Activated CD4-positive, alpha-beta T cell treated with anti-CD3 and anti-CD28 coated beads for 36 hours (primary cell): Measurements from ENCODE around the gene RUSF1. TPM values are rescaled to one million over a fixed set of nuclear protein-coding genes. Genes with fewer than 3 reads are reported as not detected.
"Not testable (repeated sequence)": the region's sequence is repeated elsewhere in the genome, so short reads cannot be mapped to it uniquely, and the experiment has no call there.

Source experiments
- ATAC-seq: fragments of 200-7000 bp; cut with Tn5 transposase; one replicate; pipeline ENCODE4 v1.10.0; 2021; ENCODE audit warnings: mild to moderate bottlenecking, moderate library complexity
- CTCF ChIA-PET: fragments of 350-600 bp; sonication (Branson Sonifier 250); formaldehyde crosslinking; loops from one replicate; lab custom pipeline; 2021; ENCODE audit warnings: antibody characterized with exemption; lab: Charles Lee
- POLR2A ChIA-PET: fragments of 350-600 bp; sonication (Branson Sonifier 250); formaldehyde crosslinking; loops from one replicate; lab custom pipeline; 2021; ENCODE audit warnings: antibody characterized with exemption, inconsistent platforms; lab: Charles Lee
- DNase-seq: peaks from one replicate; pipeline ENCODE4 v3.0.0-alpha.2; 2020
- H3K27ac Mint-ChIP-seq: one replicate; pipeline ENCODE4 v1.8.0; 2021; ENCODE audit warnings: mixed read lengths
- H3K27me3 Mint-ChIP-seq: one replicate; pipeline ENCODE4 v1.8.0; 2021; ENCODE audit warnings: mixed read lengths
- H3K36me3 Mint-ChIP-seq: one replicate; pipeline ENCODE4 v1.8.0; 2021; ENCODE audit warnings: low read depth, mixed read lengths
- H3K4me1 Mint-ChIP-seq: one replicate; pipeline ENCODE4 v1.8.0; 2021; ENCODE audit warnings: mixed read lengths
- H3K4me3 Mint-ChIP-seq: one replicate; pipeline ENCODE4 v1.8.0; 2021; ENCODE audit warnings: mild to moderate bottlenecking, moderate library complexity, mixed read lengths
- H3K9me3 Mint-ChIP-seq: one replicate; pipeline ENCODE4 v1.8.0; 2021; ENCODE audit warnings: low read depth, mixed read lengths
- intact Hi-C, 2 experiments: fragments of 100-400 bp; cut with DNase I in 1 of 2; cut with micrococcal nuclease in 1 of 2; formaldehyde crosslinking; loops; one replicate each; pipeline versions ENCODE4 v1.14.2 to v1.15.1; 2022 to 2024; cut with DNase I, micrococcal nuclease
- total RNA-seq, 2 experiments: library from RNA; stranded (reverse); gene quantifications; one replicate each; pipeline ENCODE4 v1.2.3, GENCODE V29; 2021

The RUSF1 gene
- total RNA-seq, 2 experiments from 2014 or later: 36.3 to 37.7 TPM

DNA sequence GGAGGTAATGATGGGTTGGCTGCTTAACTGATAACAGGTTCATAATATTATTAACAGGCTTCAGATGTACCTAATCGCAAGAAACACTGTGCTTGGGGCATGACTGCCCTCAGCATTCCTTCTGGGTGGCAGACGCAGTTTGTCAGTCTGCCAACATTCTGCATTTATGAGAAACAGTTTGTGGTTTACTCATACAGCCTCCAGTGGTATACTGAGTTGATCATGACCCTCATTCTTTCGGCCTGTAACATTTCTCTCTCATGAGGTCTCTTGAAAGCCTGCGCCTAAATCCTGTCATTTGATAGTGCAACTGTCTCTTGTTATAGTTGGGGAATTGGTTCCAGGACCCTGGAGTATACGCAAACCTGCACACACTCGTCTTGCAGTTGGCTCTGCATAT is 4.9 kb upstream of the RUSF1 start:
- no peak for ATAC-seq
- DNase-seq: no peak
- Mint-ChIP-seq H3K27ac (no peak overlapping the region), H3K4me3 (no peak overlapping the region), H3K36me3 (no peaks in the 10 kb centered on the region), H3K27me3 (peaks cover 2% of the 10 kb centered on the region), H3K4me1 (peaks cover 17% of the 10 kb centered on the region), H3K9me3 (peaks cover 5% of the 10 kb centered on the region)
- ChIA-PET POLR2A (no interaction called here), CTCF (no interaction called here)
- intact Hi-C loops: no loop called here

DNA sequence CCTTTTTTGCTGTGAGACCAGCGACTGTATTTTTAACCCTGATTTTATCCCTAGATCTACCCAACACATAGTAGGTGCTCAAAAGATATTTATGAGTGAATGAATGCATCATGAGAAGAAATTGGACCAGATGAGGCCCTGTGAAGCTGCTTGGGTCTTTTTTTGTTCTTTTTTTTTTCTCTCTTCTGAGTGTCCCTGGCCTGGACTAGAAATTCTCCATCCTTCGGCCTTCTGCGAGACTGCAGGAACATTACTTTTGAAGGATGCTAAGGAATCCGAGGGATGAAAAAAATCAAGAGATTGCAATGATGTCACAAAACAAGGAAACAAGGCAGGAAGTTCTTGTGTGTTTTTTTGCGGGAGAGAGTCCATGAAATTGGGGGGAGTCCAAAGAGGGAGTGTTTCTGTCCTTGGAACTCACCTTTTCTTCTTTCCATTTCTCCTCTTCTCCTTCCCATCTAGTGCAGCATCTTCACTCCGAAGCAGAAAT is 560 bp upstream of the RUSF1 start:
- peaks cover 47% of the 10 kb centered on the region for H3K4me1 Mint-ChIP-seq
- no peaks in the 10 kb centered on the region for H3K27me3 Mint-ChIP-seq
- H3K27ac Mint-ChIP-seq: peak overlapping the region; percentile 98
- H3K36me3 Mint-ChIP-seq: peaks cover 6% of the 10 kb centered on the region
- ChIA-PET CTCF (interaction anchor here (0.9 to 1.2 kb wide), 2 partner anchors 48 to 360 kb away, joined by 3 to 4 read pairs; no protein-coding TSS in a partner anchor), POLR2A (interaction anchor here (0.9 to 1.0 kb wide), 2 partner anchors 20 to 360 kb away, joined by 3 to 8 read pairs; no protein-coding TSS in a partner anchor)
- H3K9me3 Mint-ChIP-seq: no peaks in the 10 kb centered on the region
- intact Hi-C loops: loop anchor here (1.0 to 5.0 kb wide), 9 partner anchors 21 to 435 kb away; partner anchors contain the start of gene ARMC5 (in 2 of the 2)
- peak overlapping the region; percentile 88 for H3K4me3 Mint-ChIP-seq
- no peak for DNase-seq
- ATAC-seq: no peak

DNA sequence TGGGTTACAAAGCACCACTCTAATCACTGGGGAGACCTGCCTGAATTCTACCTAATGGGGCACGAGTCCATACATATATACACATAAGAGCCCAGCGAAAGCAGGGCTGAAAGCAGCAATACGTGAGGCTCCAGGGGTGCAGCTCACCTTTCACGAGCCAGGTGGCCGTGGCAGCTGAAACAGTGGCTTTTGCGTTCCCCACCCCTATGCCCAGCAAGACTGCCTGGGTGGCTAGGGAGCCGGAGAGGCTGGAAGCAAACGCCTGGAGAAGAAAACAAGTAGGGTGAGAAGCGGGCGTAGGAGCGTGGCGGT is 618 bp downstream of the RUSF1 start:
- H3K4me1 Mint-ChIP-seq: peaks cover 47% of the 10 kb centered on the region
- DNase-seq (no peak), ATAC-seq (no peak)
- peak overlapping the region; percentile 98 for H3K27ac Mint-ChIP-seq
- ChIA-PET CTCF (interaction anchor here (0.6 to 1.2 kb wide), 5 partner anchors 9 to 365 kb away, joined by 3 to 4 read pairs (median 3); no protein-coding TSS in a partner anchor), POLR2A (interaction anchor here (0.5 to 1.0 kb wide), 6 partner anchors 199 to 373 kb away, joined by 3 to 14 read pairs (median 3); partner anchors contain the start of gene ZNF267)
- peaks cover 6% of the 10 kb centered on the region for H3K36me3 Mint-ChIP-seq
- intact Hi-C loops: loop anchor here in 1 of 2 experiments (5.0 kb wide), 2 partner anchors 50 to 360 kb away; partner anchors contain the start of gene ARMC5
- H3K27me3 Mint-ChIP-seq: no peaks in the 10 kb centered on the region
- peak overlapping the region; percentile 88 for H3K4me3 Mint-ChIP-seq
- H3K9me3 Mint-ChIP-seq: no peaks in the 10 kb centered on the region

DNA sequence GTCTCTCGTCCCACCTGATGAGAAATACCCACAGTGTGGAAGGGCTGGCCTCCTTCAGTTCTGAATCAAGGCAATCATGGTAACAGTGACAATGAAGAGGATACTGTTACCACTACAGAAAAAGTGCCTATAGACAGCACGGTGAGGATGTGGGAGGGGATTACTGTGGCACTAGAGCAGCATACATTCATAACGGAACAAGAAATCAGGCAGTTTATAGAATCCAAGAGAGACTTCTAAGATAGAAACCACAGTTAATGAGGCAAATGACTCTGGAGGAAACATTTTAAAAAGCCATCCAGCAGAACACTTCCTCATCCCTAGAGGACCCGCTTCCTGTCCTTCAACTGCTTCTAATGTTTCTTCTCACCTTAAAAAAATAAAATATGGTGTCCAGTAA is 2.7 kb downstream of the RUSF1 start:
- DNase-seq: peak; percentile 62
- Mint-ChIP-seq H3K27ac (peak overlapping the region; percentile 59), H3K27me3 (no peaks in the 10 kb centered on the region), H3K9me3 (no peaks in the 10 kb centered on the region), H3K4me3 (no peak overlapping the region), H3K36me3 (peaks cover 6% of the 10 kb centered on the region), H3K4me1 (peaks cover 46% of the 10 kb centered on the region)
- intact Hi-C loops: loop anchor here (1.0 to 5.0 kb wide), 3 partner anchors 48 to 363 kb away; partner anchors contain the start of gene ARMC5 (in 1 of the 2)
- peak; percentile 82 for ATAC-seq
- ChIA-PET CTCF (interaction anchor here (1.2 kb wide), 1 partner anchor 9 kb away, joined by 3 read pairs; no protein-coding TSS in a partner anchor), POLR2A (no interaction called here)

DNA sequence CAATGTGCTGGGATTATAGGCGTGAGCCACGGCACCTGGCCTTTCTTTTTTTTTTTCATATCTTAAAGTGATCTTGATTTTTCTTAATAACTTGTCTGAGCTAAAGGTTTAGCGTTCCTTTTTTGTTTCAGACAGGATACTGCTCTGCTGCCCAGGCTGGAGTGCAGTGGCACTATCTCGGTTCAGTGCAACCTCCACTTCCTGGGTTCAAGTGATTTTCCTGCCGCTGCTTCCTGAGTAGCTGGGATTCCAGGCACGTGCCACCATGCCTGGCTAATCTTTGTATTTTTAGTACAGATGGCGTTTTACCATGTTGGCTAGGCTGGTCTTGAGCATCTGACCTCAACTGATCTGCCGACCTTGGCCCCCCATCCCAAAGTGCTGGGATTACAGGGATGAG is 4.0 kb downstream of the RUSF1 start:
- peaks cover 6% of the 10 kb centered on the region for H3K36me3 Mint-ChIP-seq
- no peak for ATAC-seq
- ChIA-PET POLR2A (no interaction called here), CTCF (interaction anchor here (0.6 kb wide), 1 partner anchor 638 kb away, joined by 3 read pairs; no protein-coding TSS in a partner anchor)
- no peak for DNase-seq
- H3K27ac Mint-ChIP-seq: peak overlapping the region; percentile 31
- H3K4me3 Mint-ChIP-seq: no peak overlapping the region
- H3K27me3 Mint-ChIP-seq: no peaks in the 10 kb centered on the region
- H3K9me3 Mint-ChIP-seq: no peaks in the 10 kb centered on the region
- intact Hi-C loops: no loop called here
- peaks cover 34% of the 10 kb centered on the region for H3K4me1 Mint-ChIP-seq

DNA sequence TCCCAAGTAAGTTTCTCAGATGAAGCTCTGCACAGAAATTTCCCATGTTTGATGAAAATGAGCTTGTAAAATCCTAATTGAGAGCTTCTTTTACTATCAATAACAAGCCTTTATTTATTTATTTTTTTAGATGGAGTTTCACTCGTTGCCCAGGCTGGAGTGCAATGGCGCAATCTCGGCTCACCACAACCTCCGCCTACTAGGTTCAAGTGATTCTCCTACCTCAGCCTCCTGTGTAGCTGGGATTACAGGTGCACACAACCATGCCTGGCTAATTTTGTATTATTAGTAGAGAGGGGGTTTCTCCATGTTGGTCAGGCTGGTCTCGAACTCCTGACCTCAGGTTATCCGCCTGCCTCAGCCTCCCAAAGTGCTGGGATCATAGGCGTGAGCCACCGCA is 4.6 kb downstream of the RUSF1 start:
- DNase-seq, intact Hi-C loops, H3K9me3 Mint-ChIP-seq, ATAC-seq, H3K4me3 Mint-ChIP-seq, H3K27ac Mint-ChIP-seq, H3K27me3 Mint-ChIP-seq: not testable (repeated sequence)
- POLR2A ChIA-PET: interaction anchor here (0.7 kb wide), 1 partner anchor 40 kb away, joined by 3 read pairs; no protein-coding TSS in a partner anchor
- Mint-ChIP-seq H3K36me3 (peaks cover 10% of the 10 kb centered on the region), H3K4me1 (peaks cover 30% of the 10 kb centered on the region)
- CTCF ChIA-PET: interaction anchor here (1.1 to 1.3 kb wide), 2 partner anchors 26 to 41 kb away, joined by 3 to 4 read pairs; no protein-coding TSS in a partner anchor

DNA sequence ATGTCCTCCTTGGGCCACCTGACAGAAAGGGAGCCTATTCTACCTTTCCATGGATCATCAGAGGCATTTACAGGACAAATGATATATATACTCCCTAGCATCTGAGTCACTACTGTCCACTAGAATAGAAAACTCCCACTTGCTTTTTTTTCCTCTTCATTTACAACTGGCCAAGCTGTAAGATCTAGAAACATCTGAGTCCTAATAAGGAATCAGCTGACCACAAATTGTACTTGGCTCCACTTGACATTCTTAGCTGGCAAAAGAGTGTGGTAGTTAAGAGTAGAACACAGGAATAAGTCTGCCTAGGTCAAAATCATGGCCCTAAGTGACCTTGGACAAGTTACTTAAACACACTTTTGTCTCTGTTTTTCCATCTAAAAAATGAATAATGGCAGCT is 5.2 kb downstream of the RUSF1 start:
- H3K4me3 Mint-ChIP-seq: no peak overlapping the region
- no peaks in the 10 kb centered on the region for H3K9me3 Mint-ChIP-seq
- DNase-seq (no peak), ATAC-seq (no peak)
- ChIA-PET CTCF (interaction anchor here (0.9 to 1.3 kb wide), 4 partner anchors 8 to 40 kb away, joined by 3 to 4 read pairs (median 4); no protein-coding TSS in a partner anchor), POLR2A (interaction anchor here (0.7 kb wide), 1 partner anchor 39 kb away, joined by 3 read pairs; no protein-coding TSS in a partner anchor)
- no peak overlapping the region for H3K27ac Mint-ChIP-seq
- peaks cover 30% of the 10 kb centered on the region for H3K4me1 Mint-ChIP-seq
- peaks cover 11% of the 10 kb centered on the region for H3K36me3 Mint-ChIP-seq
- intact Hi-C loops: no loop called here
- H3K27me3 Mint-ChIP-seq: no peaks in the 10 kb centered on the region

DNA sequence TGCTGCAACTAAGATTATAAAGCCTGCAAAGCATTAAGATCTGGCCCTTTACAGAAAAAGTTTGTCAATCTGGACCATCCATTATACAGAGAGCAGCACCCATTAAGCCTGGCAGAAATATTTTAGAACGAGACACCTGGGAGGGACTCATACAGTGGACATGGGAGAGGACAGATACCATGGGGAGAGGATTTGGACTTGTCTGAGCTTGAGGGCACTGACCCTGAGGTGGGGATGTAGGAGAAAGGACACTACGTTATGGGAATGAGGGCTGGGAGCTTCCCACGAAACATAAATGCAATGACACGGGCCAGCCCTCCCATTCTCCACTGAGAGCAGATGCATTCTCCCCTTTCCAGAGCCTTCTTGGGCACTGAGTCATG is 6.2 kb downstream of the RUSF1 start:
- ChIA-PET POLR2A (interaction anchor here (0.5 kb wide), 1 partner anchor 11 kb away, joined by 3 read pairs; no protein-coding TSS in a partner anchor), CTCF (interaction anchor here (0.9 to 1.3 kb wide), 4 partner anchors 9 to 42 kb away, joined by 3 to 4 read pairs (median 4); no protein-coding TSS in a partner anchor)
- DNase-seq (no peak), ATAC-seq (no peak)
- no peak overlapping the region for H3K27ac Mint-ChIP-seq
- peaks cover 24% of the 10 kb centered on the region for H3K4me1 Mint-ChIP-seq
- intact Hi-C loops: no loop called here
- no peak overlapping the region for H3K4me3 Mint-ChIP-seq
- no peaks in the 10 kb centered on the region for H3K27me3 Mint-ChIP-seq
- no peaks in the 10 kb centered on the region for H3K9me3 Mint-ChIP-seq
- H3K36me3 Mint-ChIP-seq: peaks cover 14% of the 10 kb centered on the region

DNA sequence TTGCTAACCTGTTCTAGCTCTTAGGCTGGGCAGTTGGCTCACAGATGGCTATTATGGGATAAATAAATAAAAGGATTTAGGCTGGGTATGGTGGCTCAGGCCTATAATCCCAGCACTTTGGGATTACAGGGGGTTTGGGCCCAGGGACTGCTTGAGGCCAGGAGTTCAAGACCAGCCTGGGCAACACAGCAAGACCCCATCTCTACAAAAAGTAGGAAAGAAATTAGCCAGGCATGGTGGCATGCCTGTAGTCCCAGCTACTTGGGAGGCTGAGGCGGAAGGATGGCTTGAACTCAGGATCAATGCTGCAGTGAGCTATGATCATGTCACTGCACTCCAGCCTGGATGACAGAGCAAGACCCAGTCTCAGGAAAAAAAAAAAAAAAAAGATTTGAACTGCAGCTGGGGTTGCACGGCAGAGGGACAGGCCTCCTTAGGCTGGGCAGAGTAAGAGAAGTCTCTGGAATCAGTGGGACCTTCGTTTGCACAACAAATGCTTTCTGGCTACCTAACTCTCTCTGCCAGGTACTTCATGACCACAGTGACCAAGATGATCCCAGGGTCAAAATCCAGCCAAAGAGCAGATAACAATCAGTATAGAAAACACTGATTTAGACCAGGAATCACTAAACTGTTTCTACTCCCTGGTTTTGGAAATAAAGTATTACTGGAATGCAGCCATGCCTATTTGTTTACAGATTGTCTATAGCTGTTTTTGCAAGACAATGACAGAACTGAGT is 6.8 kb downstream of the RUSF1 start:
- intact Hi-C loops: no loop called here
- POLR2A ChIA-PET: interaction anchor here (0.5 kb wide), 2 partner anchors 10 to 303 kb away, joined by 3 read pairs; no protein-coding TSS in a partner anchor
- no peaks in the 10 kb centered on the region for H3K9me3 Mint-ChIP-seq
- CTCF ChIA-PET: interaction anchor here (0.9 to 1.2 kb wide), 2 partner anchors 10 to 41 kb away, joined by 3 to 4 read pairs; no protein-coding TSS in a partner anchor
- peaks cover 19% of the 10 kb centered on the region for H3K4me1 Mint-ChIP-seq
- H3K4me3 Mint-ChIP-seq: no peak overlapping the region
- no peaks in the 10 kb centered on the region for H3K27me3 Mint-ChIP-seq
- DNase-seq: no peak
- H3K36me3 Mint-ChIP-seq: peaks cover 14% of the 10 kb centered on the region
- no peak for ATAC-seq
- no peak overlapping the region for H3K27ac Mint-ChIP-seq

DNA sequence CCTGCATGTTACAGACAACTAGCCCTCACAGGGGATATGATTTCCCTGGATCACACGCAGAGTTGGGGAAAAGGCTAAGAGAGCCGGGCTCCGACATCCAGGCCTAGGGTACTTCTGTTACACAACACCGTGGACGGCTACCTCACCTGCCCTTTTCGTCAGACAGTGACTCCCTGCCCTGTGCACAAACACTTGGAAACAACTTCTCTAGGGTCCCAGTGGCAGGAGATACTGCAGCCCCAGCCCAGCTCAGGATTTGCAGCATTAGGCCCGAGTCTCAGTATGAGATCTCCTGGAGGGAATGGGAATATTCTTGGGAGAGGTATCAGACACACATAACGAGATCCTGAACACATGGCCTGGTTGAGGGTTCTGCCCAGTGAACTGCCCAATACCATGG is 8.3 kb downstream of the RUSF1 start:
- Mint-ChIP-seq H3K27me3 (no peaks in the 10 kb centered on the region), H3K4me1 (peaks cover 4% of the 10 kb centered on the region), H3K4me3 (no peak overlapping the region), H3K27ac (no peak overlapping the region), H3K36me3 (peaks cover 11% of the 10 kb centered on the region), H3K9me3 (no peaks in the 10 kb centered on the region)
- ChIA-PET CTCF (interaction anchor here (0.6 kb wide), 1 partner anchor 340 kb away, joined by 3 read pairs; no protein-coding TSS in a partner anchor), POLR2A (no interaction called here)
- ATAC-seq (no peak), DNase-seq (no peak)
- intact Hi-C loops: no loop called here

DNA sequence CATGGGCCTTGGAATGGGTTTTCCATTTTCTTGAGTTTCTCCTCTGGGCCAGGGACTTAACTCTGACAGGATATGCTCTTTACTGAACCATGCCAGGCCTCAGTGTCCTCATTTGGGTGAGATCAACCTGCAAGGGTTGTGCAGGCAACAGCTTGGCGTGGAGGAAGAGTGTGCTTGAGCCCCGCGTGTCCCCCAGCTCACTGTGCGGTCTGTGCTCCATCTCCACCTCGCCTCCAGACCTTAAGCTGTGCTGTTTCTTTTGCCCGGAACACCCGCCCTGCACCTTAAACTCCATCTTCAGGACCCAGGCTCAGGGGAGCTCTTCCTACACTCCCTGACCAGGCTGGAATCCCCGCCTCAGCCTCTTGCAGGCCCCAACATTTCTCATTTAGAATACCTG is 9.7 kb downstream of the RUSF1 start:
- Mint-ChIP-seq H3K27ac (no peak overlapping the region), H3K9me3 (no peaks in the 10 kb centered on the region), H3K27me3 (no peaks in the 10 kb centered on the region), H3K36me3 (peaks cover 11% of the 10 kb centered on the region), H3K4me1 (no peaks in the 10 kb centered on the region), H3K4me3 (no peak overlapping the region)
- DNase-seq (no peak), ATAC-seq (no peak)
- ChIA-PET POLR2A (no interaction called here), CTCF (interaction anchor here (0.6 to 1.0 kb wide), 3 partner anchors 9 to 45 kb away, joined by 3 to 4 read pairs (median 3); no protein-coding TSS in a partner anchor)
- intact Hi-C loops: no loop called here
